Central memory CD8-positive, alpha-beta T cell (primary cell): ENCODE data around the gene SUV39H2.

Source experiments
- ATAC-seq: fragments of 150-1000 bp; cut with Tn5 transposase; replicated peaks from 2 replicates; pipeline ENCODE4 v1.10.0; 2022; ENCODE audit warnings: mild to moderate bottlenecking, moderate FRiP score, moderate number of reproducible peaks; ENCODE audit not compliant: poor library complexity, severe bottlenecking; ENCODE audit errors: extremely low read depth
- DNase-seq, 2 donors: peaks; one replicate each; pipeline ENCODE4 v3.0.0; 2021; ENCODE audit warnings: low spot score in 2 of 2
- H3K27ac Mint-ChIP-seq: one replicate; pipeline ENCODE4 v1.8.0; 2022; ENCODE audit warnings: low read depth, mild to moderate bottlenecking, moderate library complexity, mixed read lengths
- H3K27me3 Mint-ChIP-seq: one replicate; pipeline ENCODE4 v1.8.0; 2022; ENCODE audit warnings: mixed read lengths
- H3K36me3 Mint-ChIP-seq: one replicate; pipeline ENCODE4 v1.8.0; 2022; ENCODE audit warnings: mild to moderate bottlenecking, moderate library complexity, mixed read lengths; ENCODE audit not compliant: insufficient read depth
- H3K4me1 Mint-ChIP-seq: one replicate; pipeline ENCODE4 v1.8.0; 2022; ENCODE audit warnings: mixed read lengths
- H3K4me3 Mint-ChIP-seq: one replicate; pipeline ENCODE4 v1.8.0; 2022; ENCODE audit warnings: mild to moderate bottlenecking, moderate library complexity, mixed read lengths
- H3K9me3 Mint-ChIP-seq: one replicate; pipeline ENCODE4 v1.8.0; 2022; ENCODE audit warnings: mixed read lengths

Gene SUV39H2

DNA sequence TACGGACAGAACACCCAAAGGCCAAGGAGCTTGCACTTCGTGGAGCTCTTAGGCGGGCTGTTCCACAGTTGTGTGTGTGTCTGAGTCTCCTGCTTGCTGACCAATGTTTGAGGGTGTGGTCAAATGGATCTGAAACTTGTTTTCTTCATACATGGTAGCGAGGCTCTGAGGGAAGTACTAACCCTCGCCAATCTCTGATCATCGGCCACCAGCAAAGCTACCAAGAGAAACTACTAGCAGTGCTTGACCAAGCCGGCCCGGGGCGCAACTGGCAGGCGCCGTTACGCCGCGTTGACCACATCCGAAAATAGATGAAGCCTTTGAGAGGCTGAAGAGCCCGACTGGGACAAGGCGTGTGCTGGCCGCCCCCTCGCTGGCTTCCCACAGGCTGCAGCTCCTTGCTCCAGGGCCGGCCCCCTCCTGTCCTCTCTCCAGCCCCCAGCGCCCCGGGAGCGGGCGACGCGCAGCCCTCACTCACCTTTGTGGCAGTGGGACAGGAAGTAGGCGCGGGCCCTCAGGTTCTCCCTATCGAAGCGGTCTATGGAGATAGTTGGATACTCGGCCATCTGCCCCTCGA lies 74.8 kb downstream of the SUV39H2 start:
- peaks cover 11% of the 10 kb centered on the region for H3K36me3 Mint-ChIP-seq
- no peaks in the 10 kb centered on the region for H3K27me3 Mint-ChIP-seq
- DNase-seq (no peak), ATAC-seq (peak; percentile 44)
- H3K9me3 Mint-ChIP-seq = no peaks in the 10 kb centered on the region
- peak overlapping the region; percentile 96 for H3K27ac Mint-ChIP-seq
- H3K4me3 Mint-ChIP-seq = peak overlapping the region; percentile 91
- peaks cover 45% of the 10 kb centered on the region for H3K4me1 Mint-ChIP-seq
